Neural crest cell (in vitro differentiated cells): Measurements from ENCODE around the gene HECW1. TPM values are rescaled to one million over a fixed set of nuclear protein-coding genes. Genes with fewer than 3 reads are reported as not detected.

Source experiments
- DNase-seq: peaks from one replicate; pipeline ENCODE4 v3.0.0; 2021; ENCODE audit warnings: low read depth, mixed read lengths, low spot score
- H3K27ac Mint-ChIP-seq: one replicate; pipeline ENCODE4 v1.8.0; 2021; ENCODE audit warnings: mild to moderate bottlenecking, mixed read lengths; ENCODE audit not compliant: unreplicated experiment
- H3K27me3 Mint-ChIP-seq: 2 replicates; pipeline ENCODE4 v1.8.0; 2021; ENCODE audit warnings: low read depth, mild to moderate bottlenecking, mixed read lengths
- H3K36me3 Mint-ChIP-seq: 2 replicates; pipeline ENCODE4 v1.8.0; 2021; ENCODE audit warnings: low read depth, mild to moderate bottlenecking, mixed read lengths
- H3K4me1 Mint-ChIP-seq: 2 replicates; pipeline ENCODE4 v1.8.0; 2021; ENCODE audit warnings: mixed read lengths
- H3K4me3 Mint-ChIP-seq: one replicate; pipeline ENCODE4 v1.8.0; 2021; ENCODE audit warnings: mild to moderate bottlenecking, mixed read lengths
- H3K9me3 Mint-ChIP-seq: 2 replicates; pipeline ENCODE4 v1.8.0; 2021; ENCODE audit warnings: mixed read lengths
- CTCF ChIP-seq: fragments of 200-600 bp; sonication (generic); conservative IDR thresholded peaks from 2 replicates; pipeline ENCODE4 v1.5.0; 2021; ENCODE audit warnings: antibody characterized with exemption, mild to moderate bottlenecking
- total RNA-seq: library from RNA; stranded (reverse); gene quantifications from 2 replicates; pipeline ENCODE4 v1.2.1, GENCODE V29; 2021

The HECW1 gene
- total RNA-seq, 1 donor from 2014 or later = 3.6 TPM

- Mint-ChIP-seq H3K27ac (no peak overlapping the region), H3K4me3 (no peak overlapping the region), H3K27me3 (no peaks in the 10 kb centered on the region), H3K4me1 (no peaks in the 10 kb centered on the region), H3K9me3 (no peaks in the 10 kb centered on the region), H3K36me3 (no peaks in the 10 kb centered on the region)
- no peak for DNase-seq
- TF ChIP-seq CTCF = no peak
These were observed 423.6 kb downstream of the HECW1 start for GRCh38 chr7:43535810-43536585.

GRCh38 chr7:43536773-43537172 lies 424.3 kb downstream of the HECW1 start:
- Mint-ChIP-seq H3K36me3 (no peaks in the 10 kb centered on the region), H3K9me3 (no peaks in the 10 kb centered on the region), H3K27me3 (no peaks in the 10 kb centered on the region), H3K27ac (no peak overlapping the region), H3K4me3 (no peak overlapping the region), H3K4me1 (no peaks in the 10 kb centered on the region)
- DNase-seq = no peak
- TF ChIP-seq CTCF = no peak

- Mint-ChIP-seq H3K27me3 (no peaks in the 10 kb centered on the region), H3K36me3 (no peaks in the 10 kb centered on the region), H3K27ac (no peak overlapping the region), H3K4me1 (no peaks in the 10 kb centered on the region), H3K9me3 (no peaks in the 10 kb centered on the region), H3K4me3 (no peak overlapping the region)
- no peak for DNase-seq
- no peak for TF ChIP-seq CTCF
These were observed 425.4 kb downstream of the HECW1 start for GRCh38 chr7:43537765-43538403.

- Mint-ChIP-seq H3K4me3 (no peak overlapping the region), H3K27me3 (no peaks in the 10 kb centered on the region), H3K4me1 (no peaks in the 10 kb centered on the region), H3K9me3 (no peaks in the 10 kb centered on the region), H3K27ac (no peak overlapping the region), H3K36me3 (no peaks in the 10 kb centered on the region)
- TF ChIP-seq CTCF = no peak
- no peak for DNase-seq
These were observed 425.9 kb downstream of the HECW1 start for GRCh38 chr7:43538404-43538771.

- H3K4me1 Mint-ChIP-seq = no peaks in the 10 kb centered on the region
- peaks cover 2% of the 10 kb centered on the region for H3K9me3 Mint-ChIP-seq
- DNase-seq = no peak
- no peak for TF ChIP-seq CTCF
- H3K36me3 Mint-ChIP-seq = no peaks in the 10 kb centered on the region
- H3K4me3 Mint-ChIP-seq = no peak overlapping the region
- no peak overlapping the region for H3K27ac Mint-ChIP-seq
- H3K27me3 Mint-ChIP-seq = peaks cover under 1% of the 10 kb centered on the region
These were observed 428.0 kb downstream of the HECW1 start for GRCh38 chr7:43540471-43540870.
